Esophagus mucosa (tissue), 1 donor: ENCODE data around the gene MRAP. TPM values are rescaled to one million over a fixed set of nuclear protein-coding genes. Genes with fewer than 3 reads are reported as not detected.

ENCODE experiments used
- ATAC-seq: fragments of 200-7000 bp; cut with Tn5 transposase; one replicate; pipeline ENCODE4 v1.9.1; 2020
- total RNA-seq: library from RNA; stranded (reverse); gene quantifications from one replicate; pipeline ENCODE4 v1.2.4, GENCODE V29; 2023
- donor health status: DM: yes; HTN: yes; CAD: no.

MRAP gene
- total RNA-seq, 1 donor from 2014 or later = not detected

GRCh38 chr21:32349333-32349944 is 50.8 kb downstream of the MRAP start:
- peak; percentile 4 for ATAC-seq

- no peak for ATAC-seq
Observed at GRCh38 chr21:32350211-32350980, 51.7 kb downstream of the MRAP start.

GRCh38 chr21:32350981-32351380 is 52.3 kb downstream of the MRAP start:
- ATAC-seq = no peak

GRCh38 chr21:32351428-32351827 is 52.8 kb downstream of the MRAP start:
- ATAC-seq = peak; percentile 85

- no peak for ATAC-seq
Observed at GRCh38 chr21:32352526-32352925, 53.9 kb downstream of the MRAP start.

GRCh38 chr21:32353002-32353711 is 54.5 kb downstream of the MRAP start:
- no peak for ATAC-seq

GRCh38 chr21:32356874-32357395 is 58.3 kb downstream of the MRAP start:
- ATAC-seq = no peak

GRCh38 chr21:32359719-32360260 is 61.1 kb downstream of the MRAP start:
- peak; percentile 73 for ATAC-seq

- ATAC-seq = peak; percentile 53
Observed at GRCh38 chr21:32360401-32360975, 61.8 kb downstream of the MRAP start.

Other genes with a start within 250 kb of the MRAP start
- 10.1 TPM for gene MIS18A, start 19.8 kb upstream of the MRAP start, total RNA-seq
- gene URB1, start 94.2 kb downstream of the MRAP start, total RNA-seq = 14.8 TPM
- 23.8 TPM for gene EVA1C, start 113.9 kb downstream of the MRAP start, total RNA-seq